ENCODE results near the gene MYH10.

Gene MYH10

GRCh38 chr17:8468980-8469379 is 161.5 kb downstream of the MYH10 start:
- TF ChIP-seq CTCF (IDR thresholded peaks at IDR 0.05) = no peak

- no peak for TF ChIP-seq CTCF (IDR thresholded peaks at IDR 0.05)
These were observed 162.4 kb downstream of the MYH10 start for GRCh38 chr17:8468127-8468526.

- no peak for TF ChIP-seq CTCF (IDR thresholded peaks at IDR 0.05)
These were observed 163.0 kb downstream of the MYH10 start for GRCh38 chr17:8467527-8467926.

- TF ChIP-seq CTCF (IDR thresholded peaks at IDR 0.05) = no peak
These were observed 163.7 kb downstream of the MYH10 start for GRCh38 chr17:8466873-8467272.

- TF ChIP-seq CTCF (IDR thresholded peaks at IDR 0.05) = no peak
These were observed 164.1 kb downstream of the MYH10 start for GRCh38 chr17:8466456-8466855.

- no peak for TF ChIP-seq CTCF (IDR thresholded peaks at IDR 0.05)
These were observed 164.8 kb downstream of the MYH10 start for GRCh38 chr17:8465759-8466158.

GRCh38 chr17:8465356-8465755 is 165.2 kb downstream of the MYH10 start:
- TF ChIP-seq CTCF (IDR thresholded peaks at IDR 0.05) = no peak

GRCh38 chr17:8464941-8465340 is 165.6 kb downstream of the MYH10 start:
- no peak for TF ChIP-seq CTCF (IDR thresholded peaks at IDR 0.05)

Measured in LNCAP (cell line).